EH (cell line): Measurements from ENCODE around the gene KRTAP10-2.
"Not testable (repeated sequence)": the region's sequence is repeated elsewhere in the genome, so short reads cannot be mapped to it uniquely, and the experiment has no call there.

Experiments used
- DNase-seq: peaks from one replicate; pipeline ENCODE4 v3.0.0-alpha.2; 2015; ENCODE audit warnings: low read depth

Gene KRTAP10-2, protein sequence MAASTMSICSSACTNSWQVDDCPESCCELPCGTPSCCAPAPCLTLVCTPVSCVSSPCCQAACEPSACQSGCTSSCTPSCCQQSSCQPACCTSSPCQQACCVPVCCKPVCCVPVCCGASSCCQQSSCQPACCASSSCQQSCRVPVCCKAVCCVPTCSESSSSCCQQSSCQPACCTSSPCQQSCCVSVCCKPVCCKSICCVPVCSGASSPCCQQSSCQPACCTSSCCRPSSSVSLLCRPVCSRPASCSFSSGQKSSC

DNA sequence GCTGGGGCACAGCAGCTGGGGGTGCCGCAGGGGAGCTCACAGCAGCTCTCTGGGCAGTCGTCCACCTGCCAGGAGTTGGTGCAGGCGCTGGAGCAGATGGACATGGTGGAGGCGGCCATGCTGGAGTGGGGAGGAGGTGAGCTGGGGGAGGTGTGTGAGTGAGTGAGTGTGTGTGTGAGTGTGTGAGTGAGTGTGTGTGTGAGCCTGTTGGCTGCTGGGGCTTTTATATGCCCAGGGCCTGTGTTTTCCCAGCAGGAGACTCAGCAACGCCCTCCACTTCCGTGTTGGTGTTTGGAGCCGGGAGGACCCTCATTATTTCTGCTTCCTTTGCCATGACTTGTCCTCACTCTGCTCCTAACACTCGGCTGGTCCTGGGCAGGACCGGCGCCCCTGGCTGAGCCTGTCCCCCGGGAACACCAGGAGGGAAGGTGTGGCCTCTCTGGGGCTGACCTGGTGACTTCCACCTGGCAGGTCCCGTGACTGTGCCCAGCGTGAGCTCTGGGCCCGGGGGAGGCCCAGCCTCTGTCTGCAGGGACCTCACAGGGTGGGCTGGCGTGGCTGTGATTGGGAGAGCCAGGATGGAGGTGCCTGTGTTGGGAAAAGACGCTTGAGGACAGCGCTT is at the start of gene KRTAP10-2:
Gene KRTAP10-2, minus strand, starts transcription at position 166 of the 622 bp plus-strand sequence. Its CDS starts 47 bp downstream, at position 119.
- no peak for DNase-seq

DNA sequence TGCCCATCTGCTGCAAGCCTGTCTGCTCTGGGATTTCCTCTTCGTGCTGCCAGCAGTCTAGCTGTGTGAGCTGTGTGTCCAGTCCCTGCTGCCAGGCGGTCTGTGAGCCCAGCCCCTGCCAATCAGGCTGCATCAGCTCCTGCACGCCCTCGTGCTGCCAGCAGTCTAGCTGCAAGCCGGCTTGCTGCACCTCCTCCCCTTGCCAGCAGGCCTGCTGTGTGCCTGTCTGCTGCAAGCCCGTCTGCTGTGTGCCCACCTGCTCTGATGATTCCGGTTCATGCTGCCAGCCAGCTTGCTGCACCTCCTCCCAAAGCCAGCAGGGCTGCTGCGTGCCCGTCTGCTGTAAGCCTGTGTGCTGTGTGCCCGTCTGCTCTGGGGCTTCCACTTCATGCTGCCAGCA is 49.8 kb upstream of the KRTAP10-2 start:
- DNase-seq, result not testable (repeated sequence)

DNA sequence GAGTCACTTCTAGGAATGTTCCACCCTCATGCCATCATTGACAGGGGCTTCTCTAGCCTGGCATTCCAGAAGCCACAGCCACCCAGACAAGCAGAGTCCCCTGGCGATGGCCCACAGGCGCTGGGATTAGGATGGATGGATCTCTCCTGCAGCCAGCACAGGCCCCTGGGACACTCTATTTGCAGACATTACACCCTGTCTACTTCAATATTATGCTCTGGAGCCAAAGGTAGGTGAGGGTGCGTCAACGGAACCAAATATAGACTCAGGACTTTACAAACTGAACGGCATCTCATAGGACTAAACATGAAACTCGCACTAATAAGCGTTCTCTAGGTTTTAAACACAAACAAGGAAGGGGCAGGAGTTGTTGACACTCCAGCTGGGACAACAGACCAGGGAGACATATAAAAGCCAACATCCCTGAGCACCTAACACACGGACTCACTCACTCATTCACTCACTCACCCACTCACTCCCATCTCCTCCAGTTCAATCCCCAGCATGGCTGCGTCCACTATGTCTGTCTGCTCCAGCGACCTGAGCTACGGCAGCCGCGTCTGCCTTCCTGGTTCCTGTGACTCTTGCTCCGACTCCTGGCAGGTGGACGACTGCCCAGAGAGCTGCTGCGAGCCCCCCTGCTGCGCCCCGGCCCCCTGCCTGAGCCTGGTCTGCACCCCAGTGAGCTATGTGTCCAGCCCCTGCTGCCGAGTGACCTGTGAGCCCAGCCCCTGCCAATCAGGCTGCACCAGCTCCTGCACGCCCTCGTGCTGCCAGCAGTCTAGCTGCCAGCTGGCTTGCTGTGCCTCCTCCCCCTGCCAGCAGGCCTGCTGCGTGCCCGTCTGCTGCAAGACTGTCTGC is 49.0 kb upstream of the KRTAP10-2 start, which contains the start of gene KRTAP10-7:
Gene KRTAP10-7, plus strand, starts transcription at position 480 of the 861 bp plus-strand sequence. Its CDS starts 25 bp downstream, at position 505.
- not testable (repeated sequence) for DNase-seq

DNA sequence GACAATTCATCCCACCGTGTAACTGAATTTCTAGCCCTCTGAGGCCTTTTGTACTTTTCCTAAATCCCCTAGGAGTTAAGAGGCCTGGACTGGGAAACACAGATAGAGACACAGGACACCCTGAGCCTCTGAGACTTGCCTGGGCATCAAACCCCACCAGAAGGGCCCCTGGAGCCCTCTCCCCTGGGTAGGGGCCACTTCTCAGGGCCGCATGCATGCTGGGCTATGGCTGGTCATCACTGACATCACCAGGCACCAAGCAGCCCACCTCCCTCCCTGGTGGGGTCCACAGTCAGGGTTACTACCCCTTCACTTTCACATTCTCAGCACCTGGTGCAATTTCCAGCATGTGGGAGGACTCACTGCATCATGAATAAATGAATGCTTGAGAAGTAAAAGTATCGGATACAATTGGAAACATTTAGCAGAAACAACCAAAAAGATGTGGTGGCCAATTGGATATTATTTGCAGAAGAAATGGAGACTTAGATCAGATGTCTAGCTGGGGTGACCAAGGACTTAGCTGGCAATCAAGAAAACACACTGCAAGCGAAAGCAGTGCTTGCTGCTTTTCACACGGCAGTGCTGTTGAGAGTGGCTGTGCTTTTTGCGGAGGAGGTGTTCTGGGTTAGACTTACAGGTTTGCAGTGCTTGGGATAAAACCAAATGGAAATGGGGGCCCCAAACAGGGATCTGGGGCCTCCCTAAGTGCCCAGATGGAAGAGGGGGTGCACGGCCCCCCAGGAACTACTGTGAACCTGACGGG is 48.1 kb upstream of the KRTAP10-2 start:
- DNase-seq, result no peak

DNA sequence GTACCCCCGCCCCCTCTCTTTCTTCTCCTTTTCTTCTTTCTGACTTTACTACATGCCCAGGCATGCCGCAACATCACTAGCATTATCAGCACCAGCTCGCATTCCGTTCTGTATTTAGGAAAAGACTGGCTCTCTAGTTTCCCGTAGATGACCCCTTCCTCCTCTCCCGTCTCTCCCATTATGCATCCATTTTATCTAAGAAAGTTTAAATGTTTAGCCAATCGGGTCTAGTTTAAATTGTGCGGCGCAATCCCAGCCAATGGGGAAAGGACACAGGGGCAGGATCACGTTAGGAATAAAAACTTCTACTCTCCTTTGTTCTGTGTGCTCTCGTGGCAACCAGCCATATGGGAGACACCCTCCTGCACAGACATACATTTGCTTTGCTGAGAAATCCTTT is 46.8 kb upstream of the KRTAP10-2 start:
- DNase-seq, result no peak

DNA sequence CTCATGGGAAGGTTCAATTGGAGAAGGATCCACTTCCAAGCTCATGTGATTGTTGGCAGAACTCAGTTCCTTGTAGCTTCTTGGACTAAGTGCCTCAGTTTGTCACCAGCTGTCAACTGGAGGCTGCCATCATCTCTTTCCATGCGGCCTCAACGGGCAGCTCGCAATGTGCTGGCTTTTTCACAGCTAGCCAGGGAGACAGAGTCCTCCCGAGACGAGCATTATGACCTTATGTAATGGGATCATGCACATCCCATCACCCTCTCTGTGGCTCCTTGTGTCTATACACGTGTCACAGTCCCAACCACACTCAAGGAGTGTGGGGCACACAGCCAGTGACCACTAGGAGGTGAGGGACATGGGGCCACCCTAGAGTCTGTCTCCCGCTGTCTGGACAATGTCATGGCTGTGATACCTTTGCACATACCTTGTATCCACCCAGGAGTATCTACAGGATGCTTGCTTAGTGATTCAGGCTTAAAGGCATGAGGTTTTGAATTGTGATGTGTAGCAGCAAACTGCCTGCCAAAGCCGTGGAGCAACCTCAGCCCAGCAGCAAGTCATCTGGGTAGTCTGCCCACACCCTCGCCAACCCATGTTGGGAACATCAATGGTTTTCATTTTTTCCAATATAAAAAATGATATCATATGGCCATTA is 44.9 kb upstream of the KRTAP10-2 start:
- DNase-seq, result no peak

DNA sequence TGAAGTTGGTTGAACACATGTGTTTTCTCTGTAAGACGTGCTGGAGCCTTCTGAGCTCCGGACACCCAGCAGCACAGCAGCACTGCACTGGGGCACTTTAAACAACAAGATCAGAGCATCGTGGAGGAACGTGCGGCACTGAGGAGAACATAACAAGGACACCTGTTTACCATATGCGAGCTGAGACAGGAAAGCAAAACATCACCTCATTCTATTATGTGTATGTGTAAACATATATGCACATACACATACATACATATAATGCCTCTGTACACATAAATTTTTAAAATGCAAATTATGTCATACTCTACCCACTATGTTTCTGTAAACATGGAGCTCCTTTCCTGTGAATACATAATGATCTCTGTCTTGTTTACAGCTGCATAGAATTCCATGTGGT is 44.2 kb upstream of the KRTAP10-2 start:
- no peak for DNase-seq

DNA sequence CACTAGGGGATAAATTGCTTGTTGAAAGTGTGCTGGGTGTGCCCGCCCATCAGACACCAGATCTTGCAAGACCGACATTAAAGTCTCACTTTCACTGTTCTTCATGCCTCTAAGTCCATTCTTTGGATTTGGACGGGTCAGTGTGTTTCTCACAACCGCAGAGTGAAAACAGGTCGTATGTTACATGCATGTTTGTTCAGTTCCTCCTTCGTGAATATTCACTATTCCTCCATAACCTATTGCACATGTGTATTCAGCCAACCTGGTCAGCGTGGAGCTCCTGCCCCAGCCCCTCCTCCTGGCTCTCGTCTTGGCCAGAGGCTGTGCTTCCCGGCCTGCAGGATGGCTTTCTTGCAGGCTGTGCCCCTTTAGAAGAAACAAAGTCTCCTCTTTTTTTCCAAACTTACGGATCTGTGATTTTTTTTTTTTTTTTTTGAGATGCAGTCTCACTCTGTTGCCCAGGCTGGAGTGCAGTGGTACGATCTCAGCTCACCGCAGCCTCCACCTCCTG is 43.2 kb upstream of the KRTAP10-2 start:
- DNase-seq, result no peak

DNA sequence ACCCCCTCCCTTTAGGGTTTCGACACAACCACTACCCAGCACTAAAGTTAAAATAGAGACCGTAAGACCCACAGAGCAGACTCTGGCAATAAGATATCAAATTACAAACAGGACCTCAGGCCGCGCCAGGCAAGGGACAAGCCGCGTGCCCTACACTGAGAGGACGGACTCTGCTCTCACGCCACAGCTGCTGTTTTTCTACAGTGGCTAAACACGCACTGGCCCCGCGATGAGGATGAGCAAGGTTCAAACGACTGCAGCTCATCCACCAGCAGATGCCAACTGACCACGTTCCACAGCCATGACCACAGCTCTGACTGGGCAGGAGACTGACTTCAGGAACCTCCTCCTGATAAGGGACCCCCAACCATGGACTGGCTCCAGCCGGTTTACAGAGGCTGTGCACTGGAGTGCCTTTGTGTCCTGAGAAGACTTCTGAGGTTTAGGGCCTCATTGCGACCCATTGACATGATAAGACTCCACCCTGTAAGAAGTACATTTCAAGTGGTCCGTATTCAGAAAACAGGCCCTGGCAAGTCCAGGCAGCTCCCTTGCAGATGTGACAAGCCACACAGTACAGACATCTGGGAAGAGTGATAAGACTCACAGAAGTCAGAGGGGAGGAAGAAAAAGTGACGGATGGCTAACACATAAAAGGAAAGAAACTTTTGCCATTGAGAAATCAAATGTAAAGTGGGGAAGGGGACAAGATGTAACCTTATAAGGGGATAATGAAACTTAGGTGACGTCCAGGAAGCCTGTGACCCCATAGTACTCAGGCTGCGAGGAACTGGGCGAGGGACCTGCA is 42.5 kb upstream of the KRTAP10-2 start:
- peak; percentile 28 for DNase-seq

DNA sequence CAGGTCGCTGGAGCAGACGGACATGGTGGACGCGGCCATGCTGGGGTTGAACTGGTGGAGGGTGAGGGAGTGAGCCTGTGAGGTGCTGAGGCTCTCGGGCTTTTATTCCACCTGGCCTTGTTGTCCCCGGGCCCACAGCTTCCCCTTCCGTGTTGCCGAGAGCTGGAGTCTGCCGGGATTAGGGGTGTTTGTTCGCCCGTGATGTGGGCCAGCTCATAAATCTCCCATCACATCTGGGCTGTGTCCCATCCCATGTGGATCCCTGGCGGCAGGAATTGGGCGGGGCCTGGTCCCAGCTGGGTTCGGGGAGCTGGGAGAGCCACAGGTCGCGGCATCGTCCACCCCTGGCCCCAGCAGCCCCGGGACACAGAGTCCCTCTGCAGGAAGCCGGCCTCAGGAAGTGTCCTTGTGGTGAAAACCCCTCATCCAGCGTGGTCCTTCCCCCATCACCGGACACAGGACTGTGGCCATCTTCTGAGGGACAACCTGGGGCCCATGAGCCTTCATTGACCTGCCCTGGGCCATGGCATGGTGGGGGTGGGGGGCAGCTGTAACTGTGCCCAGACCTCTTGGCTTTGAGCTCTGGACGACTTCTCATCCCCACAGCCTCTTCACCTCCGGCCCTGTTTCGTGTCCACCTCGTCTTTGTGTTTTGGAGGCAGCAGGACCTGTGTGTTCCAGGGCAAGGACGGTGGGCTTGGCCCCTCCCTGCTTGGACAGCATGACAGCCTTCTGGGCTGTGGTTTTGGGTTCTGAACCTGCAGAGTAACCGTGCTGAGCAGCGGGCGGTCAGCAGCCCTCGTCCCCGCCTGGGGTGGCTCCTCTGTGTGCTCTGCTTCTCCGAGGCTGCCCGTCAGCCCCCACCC is 41.4 kb upstream of the KRTAP10-2 start, which contains the start of gene KRTAP10-6:
Gene KRTAP10-6, minus strand, starts transcription at position 60 of the 866 bp plus-strand sequence. Its CDS starts 21 bp downstream, at position 39.
- no peak for DNase-seq

DNA sequence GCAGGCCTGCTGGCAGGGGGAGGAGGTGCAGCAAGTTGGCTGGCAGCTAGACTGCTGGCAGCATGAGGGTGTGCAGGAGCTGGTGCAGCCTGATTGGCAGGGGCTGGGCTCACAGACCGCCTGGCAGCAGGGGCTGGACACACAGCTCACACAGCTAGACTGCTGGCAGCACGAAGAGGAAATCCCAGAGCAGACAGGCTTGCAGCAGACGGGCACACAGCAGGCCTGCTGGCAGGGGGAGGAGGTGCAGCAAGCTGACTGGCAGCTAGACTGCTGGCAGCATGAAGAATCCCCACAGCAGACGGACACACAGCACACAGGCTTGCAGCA is 40.5 kb upstream of the KRTAP10-2 start:
- not testable (repeated sequence) for DNase-seq

DNA sequence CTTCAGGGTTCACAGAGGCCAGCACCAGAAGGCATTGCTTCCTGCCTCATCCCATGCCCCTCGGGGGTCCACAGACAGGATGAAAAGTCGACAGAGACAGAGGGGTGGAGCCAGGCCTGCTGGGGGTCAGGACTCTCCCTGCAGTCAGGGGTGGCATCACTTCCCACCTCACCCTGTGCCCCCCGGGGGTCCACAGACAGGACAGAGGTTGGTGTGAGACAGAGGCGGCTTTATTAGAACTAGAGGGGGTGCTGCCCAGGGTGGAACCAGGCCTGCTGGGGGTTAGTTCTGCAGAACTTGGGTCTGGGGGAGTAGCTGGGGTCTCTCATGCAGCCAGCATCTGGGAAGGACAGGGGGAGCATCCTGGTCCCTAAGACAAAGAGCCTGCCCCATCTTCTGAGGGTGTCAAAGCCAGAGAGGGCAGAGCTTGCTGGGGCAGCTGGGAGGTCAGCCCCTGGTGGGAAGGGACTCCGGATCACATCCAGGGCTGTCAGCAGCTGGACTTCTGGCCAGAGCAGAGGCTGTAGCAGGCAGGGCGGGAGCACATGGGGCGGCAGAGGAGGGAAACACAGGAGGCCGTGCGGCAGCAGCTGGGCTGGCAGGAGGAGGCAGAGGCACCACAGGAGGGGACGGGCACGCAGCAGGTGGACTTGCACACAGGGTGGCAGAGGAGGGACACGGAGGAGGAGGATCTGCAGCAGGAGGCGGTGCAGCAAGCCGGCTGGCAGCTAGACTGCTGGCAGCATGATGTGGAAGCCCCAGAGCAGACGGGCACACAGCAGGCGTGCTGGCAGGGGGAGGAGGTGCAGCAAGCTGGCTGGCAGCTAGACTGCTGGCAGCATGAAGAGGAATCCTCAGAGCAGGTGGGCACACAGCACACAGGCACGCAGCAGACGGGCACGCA is 39.8 kb upstream of the KRTAP10-2 start:
- not testable (repeated sequence) for DNase-seq

DNA sequence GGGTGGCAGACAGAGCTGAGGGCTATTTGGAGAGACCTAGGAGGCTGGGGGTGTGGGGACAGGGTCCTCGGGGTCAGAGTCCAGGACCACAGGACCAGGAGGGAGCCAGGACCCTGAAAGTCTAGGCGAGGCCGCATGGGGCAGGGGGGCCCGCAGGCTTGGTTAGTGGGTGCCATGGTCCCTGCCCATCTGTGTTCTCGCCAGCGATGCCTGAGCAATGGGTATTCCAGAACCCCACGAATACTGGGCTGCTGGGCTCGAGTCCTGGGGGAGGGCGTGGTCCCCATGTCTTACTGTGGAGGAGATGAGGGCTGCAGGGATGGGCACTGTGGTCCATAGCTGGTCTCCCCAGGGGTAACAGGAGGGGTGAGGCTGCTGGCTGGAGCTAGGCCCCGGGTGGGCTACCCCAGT is 39.0 kb upstream of the KRTAP10-2 start:
- DNase-seq, result no peak

DNA sequence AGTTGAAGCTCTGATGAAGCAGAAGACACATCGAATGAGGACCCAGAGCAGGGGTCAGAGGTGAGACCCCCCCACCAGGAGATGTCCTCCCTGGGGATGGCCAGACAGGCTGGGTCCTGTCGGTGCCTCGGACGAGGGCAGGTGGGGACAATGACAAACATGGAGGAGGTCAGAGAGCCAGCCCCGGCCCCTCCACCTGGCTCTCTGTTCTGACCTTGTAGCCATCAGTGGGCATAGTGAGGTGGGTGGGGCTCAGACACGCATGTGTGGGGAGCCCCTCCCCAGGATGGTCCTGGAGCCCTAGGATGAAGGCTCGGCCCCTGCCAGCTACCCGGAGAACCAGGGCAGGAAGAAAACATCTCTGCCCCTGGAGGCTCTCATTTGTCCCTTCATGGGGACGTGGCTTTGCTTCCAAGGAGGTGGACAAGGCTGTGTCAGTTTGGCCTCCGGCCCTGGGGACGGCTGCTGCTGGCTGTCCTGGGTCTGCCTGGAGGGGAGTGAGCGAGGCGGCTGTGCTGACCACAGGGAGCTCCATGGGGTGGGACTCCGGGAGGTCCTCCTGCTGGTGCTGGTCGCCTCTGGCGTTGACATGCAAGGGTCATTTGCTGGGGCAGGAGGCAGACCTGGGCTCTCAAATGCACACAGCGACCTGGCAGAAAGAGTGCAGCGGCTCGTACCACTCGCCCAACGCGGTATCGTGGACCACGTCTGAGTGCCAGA is 38.4 kb upstream of the KRTAP10-2 start:
- no peak for DNase-seq

DNA sequence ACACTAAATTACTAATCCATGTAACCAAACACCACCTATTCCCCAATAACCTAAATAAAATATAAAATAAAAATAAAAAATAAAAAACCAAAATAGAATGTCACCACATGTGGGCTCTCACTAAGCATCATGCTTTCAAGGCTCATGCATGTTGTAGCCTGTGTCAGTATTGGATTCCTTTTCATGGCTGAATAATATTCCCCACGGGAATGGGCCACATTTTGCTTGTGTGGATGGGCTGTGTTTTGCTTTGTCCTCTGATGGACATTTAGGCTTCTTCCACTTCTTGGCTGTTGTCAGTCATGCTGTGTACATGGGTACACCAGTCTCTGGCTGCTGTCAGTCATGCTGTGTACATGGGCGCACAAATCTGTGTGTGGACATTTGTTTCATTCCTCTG is 37.8 kb upstream of the KRTAP10-2 start:
- no peak for DNase-seq

DNA sequence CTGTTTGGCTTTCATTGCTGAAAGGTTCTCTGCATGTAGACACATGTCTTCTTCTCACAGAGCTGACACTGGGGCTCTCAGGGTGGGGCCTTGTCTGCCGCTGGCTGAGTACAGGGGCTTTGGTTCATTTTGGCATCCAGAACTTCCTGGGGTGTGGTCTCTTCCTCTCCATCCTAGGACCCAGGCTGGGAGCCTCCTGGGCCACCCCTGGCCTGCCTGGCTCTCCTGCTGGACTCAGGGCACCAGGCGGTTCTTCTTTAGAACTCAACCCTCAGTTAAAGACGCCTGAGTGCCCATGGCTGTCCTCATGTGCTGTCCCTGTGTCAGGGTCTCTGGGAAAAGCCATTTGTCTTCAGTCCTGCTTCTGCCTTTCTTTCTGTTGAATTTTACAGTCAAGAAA is 34.6 kb upstream of the KRTAP10-2 start:
- no peak for DNase-seq

DNA sequence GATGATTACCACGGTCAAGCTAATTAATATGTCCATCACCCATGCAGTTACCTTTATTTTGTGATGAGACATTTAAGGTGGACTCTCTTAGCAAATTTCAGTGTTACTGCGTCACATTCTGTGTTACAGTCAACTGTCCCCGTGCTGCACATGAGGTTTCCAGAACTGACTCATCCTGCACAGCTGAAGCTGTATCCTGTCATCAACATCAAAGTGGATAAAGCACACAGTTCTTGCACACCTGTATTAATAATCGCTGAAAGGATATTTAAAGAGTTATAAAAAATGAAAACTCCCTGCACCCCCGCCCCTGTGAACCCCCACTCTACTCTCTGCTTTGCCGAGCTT is 32.5 kb upstream of the KRTAP10-2 start:
- no peak for DNase-seq
